Subcutaneous adipose tissue (tissue), 4 donors: ENCODE results near the gene SLC4A4. TPM values are rescaled to one million over a fixed set of nuclear protein-coding genes. Genes with fewer than 3 reads are reported as not detected.

Source experiments
- CTCF ChIP-seq: fragments of 450-650 bp; IDR thresholded peaks from one replicate; pipeline ENCODE4 v1.5.1; 2016; ENCODE audit warnings: low read depth, mild to moderate bottlenecking, control low read depth, antibody characterized with exemption, moderate library complexity
- total RNA-seq, 4 donors: library from RNA; depleted of rRNA; stranded (reverse); fragments of >200 nt; gene quantifications; one replicate each; pipeline ENCODE4 v1.1.0, GENCODE V29; 2016

The SLC4A4 gene
- total RNA-seq, 4 donors from 2014 or later = 0.68 to 18.6 (median 5.0) TPM

DNA sequence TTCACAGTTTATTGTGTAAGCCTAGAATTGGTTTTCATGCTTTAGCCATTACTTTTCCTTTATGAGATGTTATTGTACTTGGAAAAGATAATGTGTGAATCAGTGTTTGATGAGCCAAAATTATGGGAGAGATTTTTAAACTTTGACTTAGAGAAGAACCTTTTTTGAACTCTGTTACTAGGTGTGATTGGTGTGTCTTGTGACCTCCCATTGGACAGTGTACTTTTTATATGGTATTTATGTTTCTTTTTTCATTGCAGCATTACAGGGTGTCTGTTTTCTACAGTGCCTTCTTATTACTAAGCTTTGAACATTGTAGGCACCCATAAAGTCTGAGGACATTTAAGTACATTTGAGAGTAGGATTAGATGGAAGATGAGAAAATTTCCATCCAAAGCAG, 91.1 kb downstream of the SLC4A4 start:
- no peak for TF ChIP-seq CTCF

- TF ChIP-seq CTCF = no peak
Observed at GRCh38 chr4:71430609-71431008, 91.8 kb downstream of the SLC4A4 start.

DNA sequence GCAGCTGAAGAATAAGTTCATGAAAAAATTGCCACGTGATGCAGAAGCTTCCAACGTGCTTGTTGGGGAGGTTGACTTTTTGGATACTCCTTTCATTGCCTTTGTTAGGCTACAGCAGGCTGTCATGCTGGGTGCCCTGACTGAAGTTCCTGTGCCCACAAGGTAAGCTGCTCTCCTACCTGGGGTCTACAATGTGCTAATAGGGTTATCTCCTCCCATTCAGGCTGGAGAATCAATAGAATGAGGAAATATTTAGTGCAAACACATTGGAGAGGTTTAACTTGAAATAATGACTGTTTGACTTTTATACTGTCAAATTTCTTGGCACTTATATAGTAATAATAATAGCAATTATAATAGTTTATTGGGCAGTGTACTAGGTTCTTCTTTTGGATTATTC, 101.8 kb downstream of the SLC4A4 start:
- no peak for TF ChIP-seq CTCF

GRCh38 chr4:71441186-71442169, 102.7 kb downstream of the SLC4A4 start:
- no peak for TF ChIP-seq CTCF

DNA sequence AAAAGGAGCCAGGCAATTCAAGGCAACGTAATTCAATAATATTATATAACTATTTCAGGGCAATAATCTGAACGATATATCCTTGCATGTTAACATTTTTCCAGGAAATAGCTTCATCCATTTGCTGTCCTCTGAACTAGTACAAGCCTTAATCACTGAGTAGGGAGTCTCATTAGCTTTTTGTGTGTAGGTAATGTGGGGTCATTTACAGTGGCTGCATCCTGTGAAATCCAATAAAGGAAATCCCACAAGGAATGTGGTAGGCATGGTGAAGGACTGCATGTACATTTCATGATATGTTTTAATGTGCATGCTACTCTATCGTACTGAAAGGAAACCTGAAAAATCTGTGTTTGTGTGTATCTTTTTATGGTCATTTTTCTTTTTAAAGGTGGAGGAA, 103.5 kb downstream of the SLC4A4 start:
- no peak for TF ChIP-seq CTCF

DNA sequence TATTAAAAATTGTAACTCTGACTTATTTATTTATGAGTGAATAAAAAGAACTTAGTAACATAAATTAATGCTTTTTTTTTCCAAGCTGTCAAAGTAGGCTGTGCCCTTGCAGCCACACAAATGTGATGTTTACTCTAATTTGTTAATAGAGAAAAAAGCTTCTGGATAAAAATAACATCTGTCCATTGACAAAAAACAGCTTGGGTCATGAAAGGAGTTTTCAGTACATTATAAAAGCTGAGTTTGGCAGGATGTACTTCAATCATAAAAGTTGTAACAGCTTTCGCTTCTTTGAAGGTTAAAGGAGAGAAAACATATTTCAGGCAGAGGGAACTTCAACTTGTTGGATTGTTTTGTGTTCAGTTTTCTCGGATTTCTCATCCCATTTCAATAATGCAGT, 105.6 kb downstream of the SLC4A4 start:
- no peak for TF ChIP-seq CTCF

DNA sequence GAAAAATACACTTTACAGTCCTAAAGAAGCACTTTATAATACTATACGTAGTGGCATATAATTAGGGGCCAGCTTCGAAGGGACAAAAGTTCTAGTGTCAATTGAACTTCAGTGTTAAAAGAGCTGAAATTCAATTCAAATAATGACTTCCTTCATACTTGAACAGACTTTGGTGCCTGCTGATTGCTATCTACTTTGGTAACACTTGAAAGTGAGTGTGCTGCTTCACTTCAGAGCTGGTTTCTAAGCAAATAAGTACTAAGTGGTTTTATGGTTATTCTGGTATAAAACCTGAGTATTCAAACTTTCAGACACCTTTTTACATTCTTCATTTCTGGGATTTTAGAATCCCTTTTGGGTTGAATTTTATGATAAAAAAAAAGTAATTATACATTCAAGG, 107.0 kb downstream of the SLC4A4 start:
- TF ChIP-seq CTCF = no peak
